Measurements from ENCODE around the gene PNPLA3. TPM values are rescaled to one million over a fixed set of nuclear protein-coding genes. Genes with fewer than 3 reads are reported as not detected.

The PNPLA3 gene
- total RNA-seq, 1 donor from 2014 or later, result 1.7 TPM

DNA sequence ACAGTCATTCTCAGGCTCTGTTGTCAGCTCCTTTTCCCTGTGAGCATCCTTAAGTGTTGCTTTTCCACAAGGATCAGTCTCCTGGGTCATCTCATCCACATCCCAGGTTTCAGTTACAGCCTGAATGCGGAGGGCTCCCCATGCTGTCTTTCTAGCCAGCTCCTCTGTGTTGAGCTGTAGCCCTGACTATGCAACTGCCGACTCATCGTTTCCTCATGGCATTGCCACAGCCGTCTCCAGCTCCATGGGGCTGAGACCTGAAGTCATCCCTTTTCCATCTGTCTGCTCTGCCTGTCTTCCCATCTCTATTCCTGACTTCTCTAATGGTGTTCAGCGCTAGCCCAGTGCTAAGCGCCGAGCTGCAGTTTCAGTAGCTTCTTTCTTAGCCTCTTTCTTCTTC is 43.5 kb downstream of the PNPLA3 start:
- intact Hi-C loops (cut with micrococcal nuclease), result no loop called here
- Mint-ChIP-seq H3K9me3 (no peaks in the 10 kb centered on the region), H3K4me1 (ENCODE audit: low read depth) (no peaks in the 10 kb centered on the region), H3K4me3 (ENCODE audit: low read depth) (no peak overlapping the region), H3K27ac (no peak overlapping the region), H3K27me3 (ENCODE audit: low read depth) (no peaks in the 10 kb centered on the region), H3K36me3 (ENCODE audit: low read depth) (peaks cover 66% of the 10 kb centered on the region)
- DNase-seq (ENCODE audit: low spot score), result no peak

DNA sequence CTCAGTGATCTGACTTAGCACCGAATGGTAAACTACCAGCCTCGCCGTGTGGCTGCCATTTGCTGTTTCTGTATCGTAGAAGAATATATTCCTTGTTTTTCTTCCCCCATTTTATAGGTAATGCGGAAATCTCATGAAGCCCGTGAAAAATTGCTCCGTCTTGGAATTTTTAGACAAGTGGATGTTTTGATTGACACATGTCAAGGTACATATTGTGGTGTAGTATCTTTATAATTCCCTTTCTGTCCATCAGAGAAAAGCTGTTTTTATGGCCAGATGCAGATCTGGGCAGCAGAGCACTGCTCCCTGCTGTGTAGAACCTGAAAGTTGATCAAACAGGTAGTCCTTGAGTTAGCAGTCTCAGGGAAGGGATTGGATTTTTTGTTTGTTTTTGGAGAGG is 45.0 kb downstream of the PNPLA3 start:
- Mint-ChIP-seq H3K4me3 (ENCODE audit: low read depth) (no peak overlapping the region), H3K36me3 (ENCODE audit: low read depth) (peaks cover 68% of the 10 kb centered on the region), H3K27me3 (ENCODE audit: low read depth) (no peaks in the 10 kb centered on the region), H3K27ac (no peak overlapping the region), H3K4me1 (ENCODE audit: low read depth) (no peaks in the 10 kb centered on the region), H3K9me3 (no peaks in the 10 kb centered on the region)
- intact Hi-C loops (cut with micrococcal nuclease), result no loop called here
- no peak for DNase-seq (ENCODE audit: low spot score)

DNA sequence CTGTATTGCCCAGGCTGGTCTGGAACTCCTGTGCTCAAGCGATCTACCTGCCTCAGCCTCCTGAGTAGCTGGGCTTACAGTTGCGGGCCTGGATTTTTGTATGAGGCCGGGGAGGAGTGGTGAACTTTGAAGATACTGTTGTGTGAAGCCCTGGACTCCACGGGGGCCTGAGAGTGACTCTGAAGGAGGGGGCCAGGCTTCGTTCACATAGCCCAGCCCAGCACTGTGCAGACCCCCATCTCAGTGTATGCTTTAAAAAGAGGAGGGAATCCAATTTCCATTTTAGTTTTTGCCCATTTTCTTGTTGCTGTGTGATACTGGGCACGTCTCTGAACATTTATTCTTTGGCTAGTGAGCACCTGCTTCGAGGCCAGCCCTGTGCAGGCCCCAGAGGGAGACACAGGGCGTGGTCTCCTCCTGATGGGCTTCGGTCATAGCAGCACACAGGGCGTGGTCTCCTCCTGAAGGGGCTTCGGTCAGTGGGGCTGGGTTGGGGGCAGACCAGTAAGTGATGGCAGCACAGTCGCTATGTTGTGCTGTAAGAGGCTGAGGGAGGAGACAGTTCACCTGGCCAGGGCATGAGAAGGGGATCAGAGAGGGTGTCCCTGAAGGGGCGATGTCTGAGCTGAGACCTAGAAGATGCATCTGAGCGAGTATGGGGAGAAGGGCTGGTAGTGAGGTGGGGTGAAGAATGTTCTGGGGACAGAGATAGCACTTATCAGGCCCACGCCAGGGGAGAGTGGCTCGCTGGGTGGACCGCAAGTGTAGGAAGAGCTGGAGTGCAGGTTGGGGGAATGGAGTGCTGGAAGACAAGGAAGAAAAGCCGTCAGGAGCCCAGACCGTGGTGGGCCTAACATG is 45.6 kb downstream of the PNPLA3 start:
- H3K4me3 Mint-ChIP-seq (ENCODE audit: low read depth), result no peak overlapping the region
- peaks cover 69% of the 10 kb centered on the region for H3K36me3 Mint-ChIP-seq (ENCODE audit: low read depth)
- DNase-seq (ENCODE audit: low spot score), result no peak
- no peaks in the 10 kb centered on the region for H3K9me3 Mint-ChIP-seq
- H3K27me3 Mint-ChIP-seq (ENCODE audit: low read depth), result no peaks in the 10 kb centered on the region
- H3K27ac Mint-ChIP-seq, result no peak overlapping the region
- no peaks in the 10 kb centered on the region for H3K4me1 Mint-ChIP-seq (ENCODE audit: low read depth)
- intact Hi-C loops (cut with micrococcal nuclease), result no loop called here

DNA sequence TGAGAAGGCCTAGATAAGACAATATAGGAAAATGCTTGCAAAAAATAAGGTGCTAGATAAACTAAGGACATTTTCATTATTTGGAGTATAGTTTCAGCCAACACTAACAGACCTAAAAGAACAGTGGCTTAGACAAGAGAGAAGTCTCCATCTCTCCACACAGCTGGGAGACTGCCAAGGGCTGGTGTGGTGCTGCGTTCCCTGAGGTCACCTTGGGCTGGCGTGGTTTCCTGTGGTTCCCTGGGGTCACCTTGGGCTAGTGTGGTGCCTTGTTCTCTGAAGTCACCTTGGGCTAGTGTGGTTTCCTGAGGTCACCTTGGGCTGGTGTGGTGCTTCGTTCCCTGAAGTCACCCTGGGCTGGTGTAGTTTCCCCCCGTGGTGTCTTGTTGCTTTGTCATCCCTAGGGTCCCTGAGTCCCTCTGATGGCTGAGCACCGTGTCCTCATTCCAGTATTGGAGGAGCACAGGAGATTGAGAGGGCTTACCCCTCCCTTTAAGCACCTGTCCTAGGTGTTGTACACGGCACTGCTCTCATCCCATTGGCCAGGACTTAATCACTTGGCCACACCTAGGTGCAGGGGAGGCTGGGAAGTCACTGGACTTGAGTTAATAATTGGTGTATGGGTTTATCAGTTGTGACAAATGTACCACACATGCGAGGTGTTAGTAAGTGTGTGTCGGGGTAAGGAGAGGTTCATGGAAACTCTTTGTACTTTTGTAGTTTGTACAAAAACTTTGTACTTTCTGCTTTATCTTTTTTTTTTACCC is 46.6 kb downstream of the PNPLA3 start:
- peaks cover 69% of the 10 kb centered on the region for H3K36me3 Mint-ChIP-seq (ENCODE audit: low read depth)
- H3K9me3 Mint-ChIP-seq, result no peaks in the 10 kb centered on the region
- H3K27me3 Mint-ChIP-seq (ENCODE audit: low read depth), result no peaks in the 10 kb centered on the region
- no peaks in the 10 kb centered on the region for H3K4me1 Mint-ChIP-seq (ENCODE audit: low read depth)
- DNase-seq (ENCODE audit: low spot score), result no peak
- H3K4me3 Mint-ChIP-seq (ENCODE audit: low read depth), result no peak overlapping the region
- no peak overlapping the region for H3K27ac Mint-ChIP-seq
- intact Hi-C loops (cut with micrococcal nuclease), result no loop called here

DNA sequence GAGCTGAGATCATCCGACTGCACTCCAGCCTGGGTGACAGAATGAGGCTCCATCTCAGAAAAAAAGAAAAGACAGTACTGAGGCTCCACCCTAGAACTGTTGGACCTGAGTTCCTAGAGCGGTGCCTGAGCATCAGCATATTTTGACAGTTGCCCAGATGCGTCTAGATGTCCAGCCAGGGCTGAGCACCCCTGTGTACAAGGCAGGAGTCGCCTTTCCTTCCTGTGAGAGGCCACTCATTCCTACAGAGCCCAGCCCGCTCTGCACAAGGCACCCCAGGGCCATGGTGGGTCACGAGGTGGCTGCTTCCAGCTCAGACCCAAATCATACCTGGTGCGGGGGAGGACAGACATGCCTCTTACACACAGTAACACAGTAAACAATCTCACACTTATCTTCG is 47.5 kb downstream of the PNPLA3 start:
- Mint-ChIP-seq H3K4me1 (ENCODE audit: low read depth) (no peaks in the 10 kb centered on the region), H3K36me3 (ENCODE audit: low read depth) (peaks cover 69% of the 10 kb centered on the region), H3K9me3 (no peaks in the 10 kb centered on the region), H3K27me3 (ENCODE audit: low read depth) (no peaks in the 10 kb centered on the region), H3K4me3 (ENCODE audit: low read depth) (no peak overlapping the region), H3K27ac (no peak overlapping the region)
- DNase-seq (ENCODE audit: low spot score), result no peak
- intact Hi-C loops (cut with micrococcal nuclease), result no loop called here

DNA sequence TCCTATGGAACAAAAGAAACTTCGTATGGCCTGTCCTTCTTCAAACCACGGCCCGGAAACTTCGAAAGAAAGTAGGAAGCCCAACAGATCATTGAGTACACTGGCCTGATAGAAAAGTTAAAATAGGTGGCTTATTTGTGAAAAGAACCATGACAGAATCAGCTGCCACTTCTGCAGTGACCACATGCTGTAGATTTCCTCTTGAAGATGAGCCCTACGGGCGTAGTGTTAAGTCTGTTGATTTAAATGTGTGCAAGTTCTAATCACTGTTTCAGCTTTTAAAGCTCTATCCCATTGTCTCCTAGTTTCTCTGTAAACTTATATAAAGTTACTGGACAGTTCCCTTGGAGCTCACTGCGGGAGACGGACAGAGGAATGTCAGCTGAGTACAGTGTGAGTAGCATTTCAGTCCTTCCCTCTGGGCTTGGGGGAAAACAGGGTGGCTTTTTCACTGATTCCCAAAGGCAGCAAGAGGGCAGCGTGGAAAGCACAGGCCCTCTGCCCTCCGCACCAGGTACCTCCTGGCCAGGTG is 49.4 kb downstream of the PNPLA3 start:
- Mint-ChIP-seq H3K27me3 (ENCODE audit: low read depth) (no peaks in the 10 kb centered on the region), H3K4me1 (ENCODE audit: low read depth) (no peaks in the 10 kb centered on the region), H3K9me3 (no peaks in the 10 kb centered on the region), H3K4me3 (ENCODE audit: low read depth) (no peak overlapping the region), H3K36me3 (ENCODE audit: low read depth) (peaks cover 69% of the 10 kb centered on the region), H3K27ac (no peak overlapping the region)
- intact Hi-C loops (cut with micrococcal nuclease), result no loop called here
- no peak for DNase-seq (ENCODE audit: low spot score)

DNA sequence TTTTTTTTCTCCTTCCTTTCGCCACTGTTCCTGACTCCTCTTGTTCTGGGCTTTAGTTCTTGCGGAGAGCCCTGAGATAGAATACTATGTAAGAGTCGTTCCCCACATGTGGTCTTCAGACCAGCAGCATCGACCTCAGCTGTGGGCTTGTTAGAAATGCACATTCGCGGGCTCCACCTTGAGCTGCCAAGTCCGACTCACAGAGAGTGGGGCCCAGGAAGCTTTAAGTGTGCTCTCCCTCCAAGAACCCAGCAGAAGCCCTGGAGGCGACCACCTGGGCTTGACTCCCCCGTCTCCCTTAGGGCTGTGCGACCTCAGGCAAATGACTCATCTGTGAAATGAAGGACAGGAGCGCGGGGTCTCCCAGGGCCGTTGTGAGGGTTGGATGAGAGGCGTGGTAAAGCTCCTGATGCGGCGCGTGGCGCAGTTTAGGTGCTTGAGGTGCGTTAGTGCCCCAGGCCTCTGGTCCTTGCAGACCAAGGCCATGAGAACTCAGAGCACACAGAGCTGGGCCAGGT is 50.5 kb downstream of the PNPLA3 start:
- Mint-ChIP-seq H3K27ac (no peak overlapping the region), H3K4me3 (ENCODE audit: low read depth) (no peak overlapping the region), H3K9me3 (no peaks in the 10 kb centered on the region), H3K27me3 (ENCODE audit: low read depth) (no peaks in the 10 kb centered on the region), H3K36me3 (ENCODE audit: low read depth) (peaks cover 68% of the 10 kb centered on the region), H3K4me1 (ENCODE audit: low read depth) (no peaks in the 10 kb centered on the region)
- intact Hi-C loops (cut with micrococcal nuclease), result no loop called here
- DNase-seq (ENCODE audit: low spot score), result no peak

DNA sequence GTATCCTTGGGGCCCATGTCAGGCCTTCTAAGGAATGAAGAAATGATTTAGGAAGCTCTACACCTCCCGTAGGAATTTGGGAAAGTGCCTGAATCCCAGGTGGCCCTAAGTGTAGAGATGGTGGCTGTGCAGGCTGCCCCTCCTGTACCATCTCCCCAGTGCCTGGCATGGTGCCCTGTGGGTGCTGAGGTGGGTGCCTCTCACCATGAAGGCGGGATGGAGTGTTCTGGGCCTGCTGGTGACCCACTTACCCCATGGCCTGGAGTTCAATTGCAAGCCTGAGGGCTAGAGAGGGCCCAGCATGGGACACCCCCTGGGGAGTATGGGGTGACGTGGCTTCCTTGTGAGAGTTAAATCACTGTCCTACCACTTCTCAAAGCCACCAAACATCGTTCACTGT is 51.4 kb downstream of the PNPLA3 start:
- H3K27me3 Mint-ChIP-seq (ENCODE audit: low read depth), result no peaks in the 10 kb centered on the region
- peaks cover 69% of the 10 kb centered on the region for H3K36me3 Mint-ChIP-seq (ENCODE audit: low read depth)
- no peaks in the 10 kb centered on the region for H3K4me1 Mint-ChIP-seq (ENCODE audit: low read depth)
- intact Hi-C loops (cut with micrococcal nuclease), result no loop called here
- no peaks in the 10 kb centered on the region for H3K9me3 Mint-ChIP-seq
- no peak overlapping the region for H3K27ac Mint-ChIP-seq
- H3K4me3 Mint-ChIP-seq (ENCODE audit: low read depth), result no peak overlapping the region
- DNase-seq (ENCODE audit: low spot score), result no peak

DNA sequence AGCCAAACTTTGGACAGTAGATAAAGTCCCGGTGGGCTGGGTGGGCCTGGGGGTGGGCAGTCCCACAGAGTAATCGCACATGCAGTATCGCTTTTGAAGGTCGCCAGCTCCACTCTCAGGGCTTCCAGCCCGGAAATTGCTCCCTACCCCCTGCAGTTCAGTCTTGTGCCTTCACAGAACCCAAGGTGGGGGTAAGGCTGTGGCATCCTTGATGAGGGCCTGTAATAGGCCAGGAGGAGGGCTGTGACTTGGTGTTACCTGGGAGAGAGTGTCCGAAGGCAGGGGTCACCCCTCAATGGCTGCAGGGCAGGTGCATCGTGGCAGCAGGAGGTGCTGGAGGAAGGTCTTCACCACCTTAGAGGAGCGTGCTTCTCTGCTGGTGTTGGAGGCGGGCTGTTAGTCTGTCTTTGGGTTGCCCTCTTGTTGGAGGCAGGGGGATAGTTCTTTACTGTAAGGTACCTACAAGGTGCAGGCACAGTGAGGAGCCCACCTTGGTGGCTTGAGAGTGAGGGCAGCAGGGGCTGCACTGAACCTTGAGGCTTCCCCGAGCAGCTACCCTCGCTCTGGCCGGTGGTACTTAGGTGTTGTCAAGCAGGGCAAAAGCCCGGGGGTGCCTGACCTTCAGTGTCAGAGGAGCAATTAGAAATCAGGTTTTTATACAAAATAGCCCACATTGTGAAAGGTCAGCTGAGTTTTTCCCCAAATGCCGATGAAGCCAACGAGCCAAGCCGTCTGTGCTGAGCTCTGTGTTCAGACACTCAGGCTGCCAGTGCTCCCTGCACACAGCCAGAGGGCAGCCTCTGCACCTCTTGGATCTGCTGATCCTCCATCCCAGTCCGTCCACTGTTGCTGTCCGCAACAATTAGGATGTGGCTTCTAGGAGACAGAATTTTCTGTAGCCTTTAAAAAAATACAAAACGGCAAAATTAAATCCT is 53.5 kb downstream of the PNPLA3 start:
- no peaks in the 10 kb centered on the region for H3K4me1 Mint-ChIP-seq (ENCODE audit: low read depth)
- H3K36me3 Mint-ChIP-seq (ENCODE audit: low read depth), result peaks cover 74% of the 10 kb centered on the region

DNA sequence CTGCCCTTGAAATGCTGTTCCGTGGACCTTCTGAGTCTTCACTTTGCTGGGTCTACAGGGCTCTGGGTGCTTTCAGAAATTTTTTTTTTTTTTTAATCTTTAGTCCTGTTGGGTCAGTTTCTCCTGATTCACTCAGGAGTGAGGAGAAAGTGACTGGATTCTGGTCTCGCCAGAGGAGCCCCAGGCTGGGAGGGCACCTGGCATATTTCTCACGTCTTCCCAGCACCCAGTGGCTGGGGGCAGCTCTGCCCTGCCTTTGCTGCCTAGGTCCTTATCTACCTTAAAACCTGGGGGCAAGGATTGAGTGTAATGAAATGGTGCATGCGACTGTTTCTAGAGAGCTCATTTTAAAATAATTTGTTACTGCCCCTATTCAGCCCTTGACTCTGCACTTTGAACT is 55.0 kb downstream of the PNPLA3 start:
- no peak for DNase-seq (ENCODE audit: low spot score)
- no peak overlapping the region for H3K27ac Mint-ChIP-seq
- no peak overlapping the region for H3K4me3 Mint-ChIP-seq (ENCODE audit: low read depth)
- intact Hi-C loops (cut with micrococcal nuclease), result no loop called here
- H3K36me3 Mint-ChIP-seq (ENCODE audit: low read depth), result peaks cover 67% of the 10 kb centered on the region
- no peaks in the 10 kb centered on the region for H3K27me3 Mint-ChIP-seq (ENCODE audit: low read depth)
- no peaks in the 10 kb centered on the region for H3K4me1 Mint-ChIP-seq (ENCODE audit: low read depth)
- no peaks in the 10 kb centered on the region for H3K9me3 Mint-ChIP-seq

More for the DNA sequence above, 53.5 kb downstream of the PNPLA3 start:
- no peaks in the 10 kb centered on the region for H3K9me3 Mint-ChIP-seq
- no peaks in the 10 kb centered on the region for H3K27me3 Mint-ChIP-seq (ENCODE audit: low read depth)
- intact Hi-C loops (cut with micrococcal nuclease), result no loop called here
- no peak for DNase-seq (ENCODE audit: low spot score)
- no peak overlapping the region for H3K27ac Mint-ChIP-seq
- no peak overlapping the region for H3K4me3 Mint-ChIP-seq (ENCODE audit: low read depth)

DNA sequence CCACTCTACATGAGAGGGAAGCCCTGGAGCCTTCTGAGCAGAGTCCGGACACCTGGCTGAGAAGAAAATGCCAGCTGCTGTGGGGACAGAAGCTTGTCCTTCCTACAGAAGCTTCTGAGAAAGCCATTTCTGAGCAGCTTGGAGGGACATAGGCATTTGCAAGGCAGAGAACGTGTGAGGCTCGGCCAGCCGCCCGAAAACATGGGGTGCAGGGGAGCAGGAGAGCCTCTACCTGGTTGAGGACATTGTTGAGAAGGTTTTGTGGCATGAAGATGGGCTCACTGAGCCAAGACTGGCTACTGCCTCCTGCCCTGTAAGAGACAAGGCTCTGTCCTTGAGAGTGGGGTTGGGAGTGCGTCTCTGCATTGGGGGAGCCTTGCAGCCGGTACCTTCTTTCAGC is 57.0 kb downstream of the PNPLA3 start:
- H3K9me3 Mint-ChIP-seq, result no peaks in the 10 kb centered on the region
- H3K36me3 Mint-ChIP-seq (ENCODE audit: low read depth), result peaks cover 63% of the 10 kb centered on the region
- intact Hi-C loops (cut with micrococcal nuclease), result no loop called here
- DNase-seq (ENCODE audit: low spot score), result no peak
- no peaks in the 10 kb centered on the region for H3K4me1 Mint-ChIP-seq (ENCODE audit: low read depth)
- H3K27ac Mint-ChIP-seq, result no peak overlapping the region
- H3K4me3 Mint-ChIP-seq (ENCODE audit: low read depth), result no peak overlapping the region
- H3K27me3 Mint-ChIP-seq (ENCODE audit: low read depth), result no peaks in the 10 kb centered on the region

DNA sequence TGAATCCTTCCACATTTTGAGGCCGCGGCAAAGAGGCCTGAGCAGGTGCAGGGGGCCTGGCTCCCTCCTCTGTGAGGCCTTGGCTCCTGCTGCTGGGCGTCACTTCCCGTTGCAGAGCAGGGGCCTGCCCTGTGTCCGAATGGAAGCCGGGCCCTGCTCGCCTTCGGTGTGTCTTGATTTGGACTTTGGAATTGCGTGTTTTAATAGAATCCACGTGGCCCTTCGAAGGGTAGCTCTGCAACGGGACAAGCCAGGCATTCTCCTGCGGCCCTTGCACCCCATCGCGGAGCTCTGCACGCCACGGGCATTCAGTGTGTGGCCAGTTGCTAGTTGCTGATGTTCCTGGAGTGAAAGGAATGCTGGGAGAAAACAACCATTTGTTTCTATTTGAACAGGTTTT is 57.4 kb downstream of the PNPLA3 start:
- intact Hi-C loops (cut with micrococcal nuclease), result no loop called here
- H3K27me3 Mint-ChIP-seq (ENCODE audit: low read depth), result no peaks in the 10 kb centered on the region
- H3K4me3 Mint-ChIP-seq (ENCODE audit: low read depth), result no peak overlapping the region
- no peaks in the 10 kb centered on the region for H3K9me3 Mint-ChIP-seq
- DNase-seq (ENCODE audit: low spot score), result no peak
- peaks cover 61% of the 10 kb centered on the region for H3K36me3 Mint-ChIP-seq (ENCODE audit: low read depth)
- no peak overlapping the region for H3K27ac Mint-ChIP-seq
- H3K4me1 Mint-ChIP-seq (ENCODE audit: low read depth), result no peaks in the 10 kb centered on the region
